Measurements from ENCODE around the gene FMNL1. TPM values are rescaled to one million over a fixed set of nuclear protein-coding genes. Genes with fewer than 3 reads are reported as not detected.

Gene FMNL1
- total RNA-seq (2021; ENCODE audit: unreplicated experiment) (20.0 TPM), Bru-seq, nascent RNA (percentile 44 among the genes with signal in this experiment), BruChase-seq, experiment 1, labeled RNA remaining after a 2-hour chase (percentile 45 among the genes with signal in this experiment), BruChase-seq, experiment 2, labeled RNA remaining after a 6-hour chase (percentile 51 among the genes with signal in this experiment)
- polyA plus RNA-seq (2012; ENCODE audit: insufficient read length), result 23.8 TPM
- long read RNA-seq, partial matches to known transcripts, result 8 of 13 reads
- long read RNA-seq, other reads (novel, unspliced or antisense), result 5 of 13 reads

DNA sequence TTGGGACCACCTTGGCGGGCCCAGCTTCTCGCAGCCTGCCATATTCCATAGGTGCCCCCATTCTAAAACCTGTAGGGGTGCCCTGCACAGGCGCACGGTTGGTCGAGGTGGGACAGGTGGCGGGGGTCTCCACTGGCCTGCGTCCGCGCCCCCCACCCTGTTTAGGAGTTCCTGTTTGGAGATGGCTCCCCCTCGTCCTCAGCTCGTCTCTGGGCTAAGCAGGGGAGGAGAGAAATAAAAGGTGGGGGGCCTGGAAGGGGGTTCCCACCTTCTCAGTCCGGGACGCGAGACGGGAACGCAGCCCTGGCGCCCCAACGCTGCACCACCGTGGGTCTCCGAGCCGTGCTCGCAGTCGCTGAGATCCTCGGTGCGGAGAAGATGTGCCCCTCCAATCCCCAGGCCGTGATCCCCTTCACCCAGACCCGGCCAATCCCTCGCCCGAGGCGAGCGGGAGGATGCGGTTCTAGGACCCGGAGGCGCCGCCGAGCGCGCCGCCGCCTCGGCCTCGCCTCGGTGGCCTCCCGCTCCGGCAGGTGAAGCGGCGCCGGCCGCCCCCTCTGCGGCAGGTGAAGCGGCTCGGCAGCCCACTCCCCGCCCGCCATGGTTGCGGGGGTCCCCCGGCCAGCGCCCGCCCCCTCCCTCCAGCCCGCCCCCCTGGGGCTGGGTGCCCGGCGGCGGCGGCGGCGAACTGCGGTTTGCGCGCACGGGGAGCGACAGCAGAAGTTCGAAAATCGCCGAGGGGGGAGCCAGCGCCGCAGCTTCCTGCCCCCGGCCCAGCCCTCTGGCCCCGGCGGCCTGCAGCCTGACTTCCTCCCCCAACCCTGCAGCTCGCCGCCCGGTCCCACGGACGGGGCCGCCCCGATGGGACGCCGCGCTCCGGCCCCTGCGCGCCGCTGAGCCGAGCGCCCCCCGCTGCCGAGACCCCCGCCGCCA, at the start of gene FMNL1:
Gene FMNL1, plus strand, starts transcription at position 805 of the 933 bp plus-strand sequence. CDS start 240 bp downstream, outside the sequence.
- POLR2A ChIA-PET, result no interaction called here
- intact Hi-C loops (cut with micrococcal nuclease; ENCODE audit: unreplicated experiment), result no loop called here
- H3K9me3 ChIP-seq (ENCODE audit: control insufficient read depth, insufficient read depth, low read depth, low read length), result no peaks in the 10 kb centered on the region
- in situ Hi-C loops (cut with HindIII; ENCODE audit: low pct_unique_long_range_greater_than_20kb, low sequenced_read_pairs), result no loop called here
- TF ChIP-seq TCF7L2 (IDR thresholded peaks at IDR 0.05; ENCODE audit: low read depth, low read length) (no peak), SIN3A (IDR thresholded peaks at IDR 0.05; ENCODE audit: borderline replicate concordance, insufficient read depth, low read depth, low read length) (no peak), CTCF (IDR thresholded peaks at IDR 0.05) (no peak), POLR2AphosphoS5 (IDR thresholded peaks at IDR 0.05; ENCODE audit: low read depth, low read length) (no peak)
- TF ChIP-seq, protein P1, sequence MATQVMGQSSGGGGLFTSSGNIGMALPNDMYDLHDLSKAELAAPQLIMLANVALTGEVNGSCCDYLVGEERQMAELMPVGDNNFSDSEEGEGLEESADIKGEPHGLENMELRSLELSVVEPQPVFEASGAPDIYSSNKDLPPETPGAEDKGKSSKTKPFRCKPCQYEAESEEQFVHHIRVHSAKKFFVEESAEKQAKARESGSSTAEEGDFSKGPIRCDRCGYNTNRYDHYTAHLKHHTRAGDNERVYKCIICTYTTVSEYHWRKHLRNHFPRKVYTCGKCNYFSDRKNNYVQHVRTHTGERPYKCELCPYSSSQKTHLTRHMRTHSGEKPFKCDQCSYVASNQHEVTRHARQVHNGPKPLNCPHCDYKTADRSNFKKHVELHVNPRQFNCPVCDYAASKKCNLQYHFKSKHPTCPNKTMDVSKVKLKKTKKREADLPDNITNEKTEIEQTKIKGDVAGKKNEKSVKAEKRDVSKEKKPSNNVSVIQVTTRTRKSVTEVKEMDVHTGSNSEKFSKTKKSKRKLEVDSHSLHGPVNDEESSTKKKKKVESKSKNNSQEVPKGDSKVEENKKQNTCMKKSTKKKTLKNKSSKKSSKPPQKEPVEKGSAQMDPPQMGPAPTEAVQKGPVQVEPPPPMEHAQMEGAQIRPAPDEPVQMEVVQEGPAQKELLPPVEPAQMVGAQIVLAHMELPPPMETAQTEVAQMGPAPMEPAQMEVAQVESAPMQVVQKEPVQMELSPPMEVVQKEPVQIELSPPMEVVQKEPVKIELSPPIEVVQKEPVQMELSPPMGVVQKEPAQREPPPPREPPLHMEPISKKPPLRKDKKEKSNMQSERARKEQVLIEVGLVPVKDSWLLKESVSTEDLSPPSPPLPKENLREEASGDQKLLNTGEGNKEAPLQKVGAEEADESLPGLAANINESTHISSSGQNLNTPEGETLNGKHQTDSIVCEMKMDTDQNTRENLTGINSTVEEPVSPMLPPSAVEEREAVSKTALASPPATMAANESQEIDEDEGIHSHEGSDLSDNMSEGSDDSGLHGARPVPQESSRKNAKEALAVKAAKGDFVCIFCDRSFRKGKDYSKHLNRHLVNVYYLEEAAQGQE (IDR thresholded peaks at IDR 0.05; ENCODE audit: insufficient read depth in 1 of 2, low read depth in 2 of 2, low read length in 1 of 2), result no peak
- peak within 1 kb of the TSS; percentile 51 to 67 for H3K4me3 ChIP-seq (ENCODE audit: low read depth in 2 of 2, low read length in 2 of 2)
- peak within 1 kb of the TSS; percentile 96 for H3K27ac ChIP-seq (ENCODE audit: low read length)
- no peak for DNase-seq (ENCODE audit: low read depth, low spot score)
- no TSS peak for BruUV-seq (replicated peaks)
- ATAC-seq, result peak; percentile 17; the same call in 1 of the 2 replicates
- CTCF ChIA-PET, result interaction anchor here (0.9 kb wide), 1 partner anchor 10 kb away, joined by 4 read pairs; no protein-coding TSS in a partner anchor
- no peaks in the 10 kb centered on the region for H3K27me3 ChIP-seq (ENCODE audit: control insufficient read depth, insufficient read depth, low read length)
- H3K4me1 ChIP-seq (ENCODE audit: control insufficient read depth, insufficient read depth, low read length), result peaks cover 33% of the 10 kb centered on the region
- no peaks in the 10 kb centered on the region for H3K36me3 ChIP-seq (ENCODE audit: control insufficient read depth, insufficient read depth, low read length)

- peak; percentile 17 for ATAC-seq
- TF ChIP-seq, protein P1 (IDR thresholded peaks at IDR 0.05; ENCODE audit: insufficient read depth in 1 of 2, low read depth in 2 of 2, low read length in 1 of 2), result no peak
- TF ChIP-seq SIN3A (IDR thresholded peaks at IDR 0.05; ENCODE audit: borderline replicate concordance, insufficient read depth, low read depth, low read length) (no peak), POLR2AphosphoS5 (IDR thresholded peaks at IDR 0.05; ENCODE audit: low read depth, low read length) (no peak), CTCF (IDR thresholded peaks at IDR 0.05) (no peak), TCF7L2 (IDR thresholded peaks at IDR 0.05; ENCODE audit: low read depth, low read length) (no peak)
- Histone ChIP-seq H3K9me3 (ENCODE audit: control insufficient read depth, insufficient read depth, low read depth, low read length) (no peaks in the 10 kb centered on the region), H3K4me1 (ENCODE audit: control insufficient read depth, insufficient read depth, low read length) (peaks cover 43% of the 10 kb centered on the region), H3K27ac (ENCODE audit: low read length) (peak overlapping the region; percentile 99), H3K4me3 (ENCODE audit: low read depth in 2 of 2, low read length in 2 of 2) (peak overlapping the region in 1 of 2 experiments; percentile 24; a peak in 1 of 4 replicates), H3K36me3 (ENCODE audit: control insufficient read depth, insufficient read depth, low read length) (no peaks in the 10 kb centered on the region), H3K27me3 (ENCODE audit: control insufficient read depth, insufficient read depth, low read length) (no peaks in the 10 kb centered on the region)
- in situ Hi-C loops (cut with HindIII; ENCODE audit: low pct_unique_long_range_greater_than_20kb, low sequenced_read_pairs) (no loop called here), intact Hi-C loops (cut with micrococcal nuclease; ENCODE audit: unreplicated experiment) (no loop called here)
- ChIA-PET POLR2A (interaction anchor here (0.5 to 1.9 kb wide), 4 partner anchors 11 to 992 kb away, joined by 3 to 9 read pairs (median 8); partner anchors contain the start of gene HEXIM2), CTCF (interaction anchor here (0.5 to 1.4 kb wide), 4 partner anchors 23 to 129 kb away, joined by 3 to 7 read pairs (median 4); partner anchors contain the start of gene ACBD4)
- BruUV-seq (replicated peaks), result no TSS peak
- no peak for DNase-seq (ENCODE audit: low read depth, low spot score)
Measured at GRCh38 chr17:45172232-45172540, 49.5 kb upstream of the FMNL1 start.
